ENCODE data around the gene GAREM2.

Gene GAREM2

DNA sequence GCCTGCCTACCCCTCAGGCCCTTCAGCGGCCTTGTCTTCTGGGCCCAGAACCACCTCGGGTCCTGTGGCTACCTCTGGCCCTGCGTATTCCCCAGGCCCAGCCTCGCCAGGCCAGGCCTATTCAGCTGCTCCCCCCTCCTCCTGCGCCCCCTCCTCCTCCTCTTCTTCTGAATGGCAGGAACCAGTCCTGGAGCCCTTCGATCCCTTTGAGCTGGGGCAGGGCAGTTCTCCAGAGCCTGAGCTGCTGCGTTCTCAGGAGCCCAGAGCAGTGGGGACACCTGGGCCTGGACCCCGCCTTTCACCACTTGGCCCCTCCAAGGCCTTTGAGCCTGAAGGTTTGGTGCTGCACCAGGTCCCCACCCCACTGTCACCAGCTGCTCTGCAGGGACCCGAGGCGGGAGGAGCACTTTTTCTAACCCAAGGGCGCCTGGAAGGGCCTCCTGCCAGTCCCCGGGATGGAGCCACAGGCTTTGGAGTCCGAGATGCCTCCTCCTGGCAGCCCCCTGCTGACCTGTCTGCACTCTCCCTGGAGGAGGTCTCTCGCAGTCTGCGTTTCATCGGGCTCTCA lies 14.7 kb downstream of the GAREM2 start:
- no peak for DNase-seq (ENCODE audit: low read depth)

DNA sequence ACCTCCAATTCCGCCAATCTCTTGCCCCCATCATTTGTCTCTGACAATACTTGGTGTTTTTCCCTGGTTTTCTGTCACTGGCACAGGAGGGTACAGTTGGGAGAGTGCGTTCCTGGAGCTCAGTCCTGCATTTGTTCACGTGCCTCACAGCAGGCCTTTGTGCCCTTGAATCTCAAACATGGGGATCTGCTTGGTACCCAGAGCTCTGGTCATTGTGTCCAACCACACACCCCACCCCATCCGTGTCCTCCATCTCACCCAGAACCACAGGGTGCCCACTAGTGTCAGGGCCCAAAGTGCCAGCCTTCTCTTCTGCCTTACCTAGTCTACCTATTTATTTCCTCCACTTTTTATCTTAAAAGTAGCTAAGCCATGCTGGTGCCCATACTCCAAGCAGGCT lies 16.2 kb downstream of the GAREM2 start:
- no peak for DNase-seq (ENCODE audit: low read depth)

DNA sequence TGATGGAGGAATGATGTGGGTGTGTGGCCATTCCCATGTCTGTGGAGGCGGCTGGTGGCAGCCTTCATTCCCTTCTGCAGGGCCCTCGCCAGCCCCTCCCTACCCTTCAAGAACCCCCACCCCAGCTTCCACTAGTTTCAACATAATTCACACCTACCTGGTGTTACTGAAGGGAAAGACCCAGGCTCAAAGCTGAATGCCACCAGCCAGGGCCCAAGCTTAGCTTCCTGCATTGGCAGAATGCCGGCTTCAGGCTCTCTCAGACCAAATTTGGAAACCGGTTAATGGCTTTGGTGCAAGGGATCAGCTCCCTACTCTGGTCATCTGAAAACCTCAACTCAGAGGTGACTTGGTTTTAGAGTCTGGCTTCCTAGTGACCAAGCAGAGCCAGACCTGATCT lies 16.9 kb downstream of the GAREM2 start:
- DNase-seq (ENCODE audit: low read depth) = no peak

DNA sequence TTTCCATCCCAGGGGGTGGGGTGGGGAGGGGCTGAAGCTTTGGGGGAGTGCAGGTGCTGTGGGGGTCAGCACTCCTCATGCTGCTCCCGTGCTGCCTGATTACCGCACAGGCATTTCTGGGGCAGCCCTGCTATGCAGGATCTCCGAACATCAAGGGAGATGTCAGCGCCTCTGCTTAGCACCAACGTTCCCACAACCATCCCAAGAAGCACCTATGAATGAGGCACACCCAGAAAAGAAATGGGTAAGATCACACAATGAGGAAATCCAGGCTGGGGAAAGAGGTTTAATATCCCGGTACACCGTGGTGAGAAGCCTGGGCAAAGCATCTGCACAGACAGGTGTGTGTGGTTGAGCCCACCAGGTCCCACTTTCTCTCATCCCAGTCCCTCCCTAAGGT lies 17.5 kb downstream of the GAREM2 start:
- no peak for DNase-seq (ENCODE audit: low read depth)

DNA sequence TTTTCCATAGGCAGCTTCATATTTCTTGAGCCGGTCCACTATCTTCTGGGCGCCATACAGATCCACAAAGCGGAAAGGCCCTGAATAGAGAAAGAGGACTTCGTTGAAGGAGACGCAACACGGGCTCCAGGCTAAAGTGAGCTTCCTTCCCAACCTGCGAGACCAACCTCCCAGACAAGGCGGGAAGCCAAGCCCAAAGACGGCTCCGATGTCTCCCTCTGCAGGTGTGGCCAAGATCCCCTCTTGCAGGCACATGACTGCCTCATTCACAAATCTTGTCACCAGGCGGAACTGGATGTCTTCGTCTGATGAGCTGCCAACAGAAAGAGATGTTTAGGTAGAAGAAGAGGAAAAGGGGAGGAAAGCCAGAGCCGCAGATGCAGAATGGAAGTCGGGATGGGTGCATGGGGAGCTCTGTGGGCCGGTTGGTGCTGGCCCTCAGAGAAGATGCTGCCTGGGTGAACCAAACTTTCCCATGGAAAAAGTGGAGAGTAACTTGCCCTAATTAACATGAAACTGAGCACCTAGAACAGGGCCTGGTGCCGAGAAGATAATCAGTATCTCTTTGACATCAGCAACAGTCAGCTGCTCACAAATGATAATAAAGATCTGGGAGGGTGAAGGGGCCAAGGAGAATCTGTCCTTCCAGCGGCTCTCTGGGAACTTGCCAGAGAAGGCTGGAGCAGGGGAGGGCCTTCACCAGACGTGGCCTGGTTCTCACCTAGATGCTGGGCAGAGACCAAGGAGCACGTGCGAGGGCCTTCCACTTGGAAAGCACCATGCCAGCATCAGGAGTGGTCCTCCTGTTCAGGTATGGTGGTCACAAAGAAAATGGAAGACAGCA lies 18.6 kb downstream of the GAREM2 start:
- no peak for DNase-seq (ENCODE audit: low read depth)

DNA sequence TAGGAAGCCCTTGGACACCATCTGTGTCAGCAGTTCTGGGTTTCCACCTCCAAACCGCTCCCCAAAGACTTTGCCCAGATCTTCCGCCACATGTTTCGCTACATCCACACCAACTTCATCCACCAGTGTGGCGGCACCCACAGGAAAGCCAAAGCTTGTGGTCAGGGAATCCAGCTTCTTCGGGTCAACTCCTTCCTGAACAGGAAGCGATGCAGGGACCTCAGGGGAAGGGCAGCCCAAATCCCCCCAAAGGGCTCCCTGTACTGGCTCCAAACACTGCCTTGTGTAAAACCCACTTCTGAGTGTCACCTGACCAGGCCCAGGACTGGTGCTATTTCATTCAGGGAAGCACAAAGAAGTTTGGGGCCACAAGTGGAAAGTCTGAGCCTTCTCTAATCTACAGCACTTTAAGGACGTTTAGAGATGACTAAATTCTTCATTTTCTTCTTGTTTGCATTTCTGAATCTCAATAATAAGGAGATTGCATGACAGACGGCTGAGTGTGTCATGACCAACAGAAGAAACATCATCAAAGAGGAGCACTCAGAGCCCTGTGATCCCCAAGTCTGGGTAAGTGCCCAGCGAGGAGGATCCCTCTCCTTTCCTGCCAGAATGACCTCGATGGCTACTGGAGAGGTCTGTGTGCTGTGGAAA lies 20.8 kb downstream of the GAREM2 start:
- DNase-seq (ENCODE audit: low read depth) = no peak

DNA sequence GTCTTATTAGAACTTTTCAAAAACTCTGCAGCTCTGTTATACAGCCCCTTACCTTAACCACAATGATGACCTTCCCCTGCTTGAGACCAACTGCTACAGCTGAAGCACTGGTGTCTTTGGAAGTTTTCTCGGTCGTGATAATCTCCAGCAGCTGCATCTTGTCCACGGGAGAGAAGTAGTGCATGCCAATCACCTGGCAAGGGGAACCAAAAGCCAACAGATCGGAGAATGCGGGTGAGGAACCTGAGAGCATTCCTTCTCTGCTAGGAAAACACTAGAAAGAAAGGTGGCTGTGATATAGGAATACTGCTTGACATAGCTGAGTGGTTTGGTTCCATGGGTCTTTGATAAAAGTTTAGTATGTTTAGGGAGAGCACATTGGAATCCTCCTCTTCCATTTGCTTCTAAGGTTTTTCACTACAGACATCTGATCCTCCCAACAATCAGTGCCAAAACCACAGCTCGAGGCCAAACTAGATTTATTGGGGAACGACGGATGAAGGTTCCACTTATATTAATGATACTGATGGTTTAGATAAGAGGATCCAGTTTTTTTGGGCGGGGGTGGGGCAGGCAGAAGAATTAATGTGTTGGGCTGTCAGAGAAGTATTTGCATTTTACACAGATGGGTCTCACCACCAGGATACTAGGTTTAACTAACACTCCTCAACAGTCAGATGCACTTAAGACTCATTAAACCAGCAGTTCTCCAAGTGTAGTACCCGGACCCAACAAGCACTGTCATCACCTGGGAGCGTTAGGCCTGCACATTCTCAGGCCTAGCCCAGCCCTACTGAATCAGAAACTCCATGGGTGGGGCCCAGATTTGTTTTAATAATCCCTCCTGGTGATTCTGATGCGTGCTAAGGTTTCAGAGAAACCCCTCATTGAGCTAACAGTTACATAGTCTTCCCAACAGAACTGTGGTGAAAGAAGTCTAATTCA lies 22.4 kb downstream of the GAREM2 start:
- no peak for DNase-seq (ENCODE audit: low read depth)

DNA sequence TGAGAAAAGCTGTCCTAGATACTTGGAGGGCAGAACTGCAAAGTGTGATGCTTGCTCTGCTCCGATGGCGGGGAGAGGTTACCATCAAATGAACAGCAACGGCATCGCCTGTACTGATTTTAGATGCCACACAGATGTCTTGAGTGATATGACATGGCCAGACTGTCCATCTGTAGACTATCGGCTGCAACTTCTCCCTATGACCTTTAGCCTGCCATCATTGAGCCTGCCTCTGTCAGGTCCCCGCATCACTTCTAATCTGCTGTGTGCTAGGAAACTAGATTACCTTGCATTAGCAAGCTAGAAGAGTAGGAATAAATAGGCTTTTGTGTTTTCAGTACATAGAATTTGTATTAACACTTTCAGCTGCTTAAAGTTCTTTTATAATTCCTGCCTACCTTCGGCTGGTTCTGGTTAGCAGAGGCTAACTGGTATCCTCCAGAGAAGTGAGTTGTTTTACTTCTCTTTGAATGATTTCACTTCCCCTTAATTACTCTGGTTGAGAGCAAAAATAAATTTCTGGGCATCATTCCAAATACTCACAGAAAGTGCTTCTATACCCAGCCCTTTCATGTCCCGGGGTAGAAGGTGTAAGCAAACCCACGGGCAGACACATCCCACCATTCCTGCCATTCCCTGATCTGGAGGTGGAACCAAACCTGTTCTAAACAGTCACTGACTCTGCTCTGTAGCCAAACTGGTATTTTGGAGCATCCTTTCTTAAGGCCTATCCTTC lies 24.0 kb downstream of the GAREM2 start:
- no peak for DNase-seq (ENCODE audit: low read depth)

DNA sequence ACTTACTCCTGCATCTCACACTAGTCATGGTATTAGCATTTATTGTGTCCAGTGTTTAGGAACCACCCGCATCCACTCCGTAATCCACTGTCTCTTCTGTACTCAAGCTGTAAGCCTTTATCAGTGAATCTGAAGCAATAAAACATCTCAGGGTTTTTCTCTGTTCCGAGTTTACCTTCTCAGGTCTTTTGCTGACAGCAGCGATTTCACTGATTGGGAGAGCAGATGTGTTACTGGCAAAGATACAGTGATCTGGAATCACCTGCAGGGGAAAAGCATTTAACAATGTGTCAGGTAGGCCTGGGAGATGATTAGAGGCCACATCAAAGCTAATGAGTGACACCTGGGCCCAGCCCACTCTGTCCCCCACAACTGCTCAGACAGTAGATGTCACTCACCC lies 24.6 kb downstream of the GAREM2 start:
- no peak for DNase-seq (ENCODE audit: low read depth)

DNA sequence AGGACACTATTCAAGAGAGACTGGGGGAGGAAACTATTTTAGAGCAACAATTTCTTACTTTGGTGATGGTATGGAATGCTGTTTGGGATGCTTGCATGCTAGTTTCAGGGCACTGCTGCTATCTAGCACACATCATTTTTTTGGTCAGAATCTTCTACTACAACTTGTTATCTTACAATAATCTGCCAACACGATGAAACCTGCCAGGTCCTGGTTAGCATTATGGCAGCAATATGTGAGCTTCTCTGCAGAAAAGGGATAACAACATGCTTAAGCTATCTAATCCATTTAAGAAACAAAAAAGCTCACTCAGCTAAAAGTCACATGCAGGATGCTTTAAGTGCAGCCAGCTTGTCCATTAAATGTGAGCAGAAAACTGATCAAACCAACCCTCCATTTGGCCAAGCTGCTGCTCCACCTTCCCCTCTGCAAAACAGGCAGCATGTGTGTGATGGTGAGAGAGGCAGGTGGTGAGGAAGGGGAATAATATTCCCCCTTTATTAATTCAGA lies 30.1 kb downstream of the GAREM2 start:
- DNase-seq (ENCODE audit: low read depth) = no peak

DNA sequence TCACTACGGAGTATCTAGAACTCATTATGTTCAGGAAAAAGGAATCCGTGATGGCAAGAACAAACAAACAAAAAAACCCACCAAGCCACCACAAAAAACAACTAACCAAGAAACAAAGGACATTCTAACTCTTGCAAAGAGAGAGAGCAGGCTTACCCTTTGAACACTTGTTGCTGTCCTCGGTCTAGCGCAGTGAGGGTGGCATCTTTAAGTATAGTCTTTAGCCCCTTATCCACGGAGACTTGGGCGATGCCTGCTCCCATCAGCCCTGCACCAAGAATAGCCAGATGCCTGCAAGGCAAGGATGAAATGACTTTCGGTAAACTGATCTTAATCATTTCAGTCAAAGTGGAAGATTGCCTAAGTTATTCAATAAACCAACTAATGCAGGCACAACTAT lies 31.0 kb downstream of the GAREM2 start:
- DNase-seq (ENCODE audit: low read depth) = no peak

DNA sequence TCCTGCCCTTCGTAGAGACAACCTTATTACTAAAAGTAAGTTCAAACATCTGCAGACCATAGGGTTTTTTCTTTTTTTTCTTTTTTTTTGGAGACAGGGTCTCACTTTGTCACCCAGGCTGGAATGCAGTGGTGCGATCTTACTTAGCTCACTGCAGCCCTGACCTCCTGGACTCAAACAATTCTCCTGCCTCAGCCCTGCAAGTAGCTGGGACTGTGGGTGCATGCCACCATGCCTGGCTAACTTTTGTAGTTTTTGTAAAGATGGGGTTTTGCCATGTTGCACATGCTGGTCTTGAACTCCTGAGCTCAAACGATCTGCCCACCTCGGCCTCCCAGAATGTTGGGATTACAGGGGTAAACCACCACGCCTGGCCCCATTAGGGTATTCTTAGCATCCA lies 39.1 kb downstream of the GAREM2 start:
- no peak for DNase-seq (ENCODE audit: low read depth)

DNA sequence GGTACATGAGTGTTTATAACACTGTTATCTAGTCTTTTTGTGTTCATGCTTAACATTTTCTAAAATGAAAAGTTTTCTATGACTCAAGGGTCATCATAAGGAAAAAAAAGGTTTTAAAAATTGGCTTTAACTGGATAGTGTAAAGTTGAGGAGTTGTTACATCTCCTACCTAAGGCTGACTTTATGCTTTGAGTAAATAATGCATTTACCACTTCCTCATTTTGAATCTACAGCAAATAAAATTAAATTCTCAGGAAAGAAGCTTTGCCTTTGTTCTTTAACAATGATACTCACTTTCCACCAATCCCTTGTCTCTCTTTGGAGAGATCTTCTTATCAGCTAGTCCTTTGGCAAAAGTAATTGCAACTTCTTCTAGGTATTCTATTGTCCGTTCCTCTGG lies 41.9 kb downstream of the GAREM2 start:
- no peak for DNase-seq (ENCODE audit: low read depth)

DNA sequence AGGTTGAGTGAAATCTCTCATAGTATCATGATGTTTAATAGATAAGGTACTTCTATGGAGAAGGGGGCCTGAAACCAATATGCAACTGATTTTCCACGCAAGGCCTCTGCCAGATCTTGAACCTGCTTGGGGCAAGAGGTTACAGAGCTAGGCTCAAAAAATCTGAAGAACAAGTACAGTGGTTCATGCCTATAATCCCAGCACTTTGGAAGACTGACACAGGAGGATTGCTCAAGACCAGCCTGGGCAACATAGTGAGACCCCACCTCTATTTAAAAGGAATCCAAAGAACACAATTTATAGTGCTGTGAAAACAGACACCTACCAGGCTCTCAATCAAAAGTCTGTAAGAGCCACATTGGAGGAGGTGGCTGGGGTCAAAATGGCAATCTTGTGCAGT lies 42.9 kb downstream of the GAREM2 start:
- DNase-seq (ENCODE audit: low read depth) = no peak

DNA sequence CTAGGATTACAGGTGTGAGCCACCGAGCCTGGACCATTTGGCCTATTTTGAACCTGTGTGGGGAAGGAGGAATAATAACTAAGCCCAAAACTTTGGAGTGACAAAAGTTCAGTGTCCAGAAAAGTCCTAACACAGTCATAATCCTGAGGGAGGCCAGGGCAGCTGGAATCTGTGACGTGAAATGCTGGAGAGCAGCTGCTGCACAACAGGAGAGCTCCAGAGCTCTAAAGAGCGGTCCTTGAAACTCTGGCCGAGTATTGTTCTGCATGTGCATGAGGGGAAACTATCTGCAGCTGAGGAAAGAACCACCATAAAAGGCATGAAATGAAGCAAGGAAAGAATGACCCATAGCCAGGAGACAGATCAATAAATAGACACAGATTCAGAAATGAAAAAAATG lies 43.7 kb downstream of the GAREM2 start:
- DNase-seq (ENCODE audit: low read depth) = no peak

DNA sequence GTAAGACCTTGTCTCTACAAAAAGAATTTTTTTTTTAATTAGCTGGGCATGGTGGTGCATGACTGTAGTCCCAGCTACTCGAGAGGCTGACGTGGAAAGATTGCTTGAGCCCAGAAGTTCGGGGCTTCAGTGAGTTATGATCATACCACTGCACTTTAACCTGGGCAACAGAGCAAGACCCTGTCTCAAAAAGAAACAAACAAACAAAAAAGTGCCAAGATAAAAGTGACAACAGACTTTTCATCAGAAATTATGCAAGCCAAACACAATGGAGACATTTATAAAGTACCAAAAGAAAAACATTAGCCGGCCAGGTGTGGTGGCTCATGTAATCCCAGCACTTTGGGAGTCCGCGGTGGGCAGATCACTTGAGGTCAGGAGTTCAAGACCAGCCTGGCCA lies 44.8 kb downstream of the GAREM2 start:
- DNase-seq (ENCODE audit: low read depth) = no peak

DNA sequence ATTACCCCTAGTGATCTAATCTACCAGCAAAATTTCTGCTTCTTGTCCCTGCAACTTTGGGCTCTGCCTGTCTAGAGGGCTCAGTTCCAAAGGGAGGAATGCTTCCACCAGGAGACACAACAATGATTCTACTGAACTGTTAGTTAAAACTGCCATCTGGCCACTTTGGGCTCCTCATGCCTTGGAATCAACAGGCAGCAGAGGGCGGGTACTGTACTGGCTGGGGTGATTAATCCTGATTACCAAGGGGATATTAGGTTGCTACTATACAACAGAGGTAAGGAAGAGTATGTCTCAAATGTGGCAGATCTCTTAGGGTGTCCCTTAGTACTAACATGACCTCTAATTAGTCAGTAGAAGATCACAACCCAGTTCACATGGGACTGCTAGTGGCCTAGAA lies 50.1 kb downstream of the GAREM2 start:
- DNase-seq (ENCODE audit: low read depth) = no peak

DNA sequence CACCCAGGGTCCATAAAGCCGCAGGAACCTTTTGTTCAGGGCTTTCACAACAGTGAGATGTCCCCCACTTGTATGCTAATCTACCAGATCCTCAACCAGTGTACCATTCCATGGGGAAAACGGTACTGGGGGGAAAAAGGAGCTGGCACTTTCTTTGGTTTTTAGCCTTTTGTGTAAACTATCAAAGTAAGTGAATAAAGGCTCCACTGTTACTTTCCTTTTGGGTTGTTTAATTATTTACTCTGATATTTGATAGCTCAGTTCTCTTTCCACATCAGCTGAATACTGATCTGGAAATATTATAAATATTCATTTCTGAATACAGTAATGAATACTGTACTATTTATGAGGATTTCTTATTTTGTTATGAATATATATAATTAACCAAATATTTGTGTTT lies 51.2 kb downstream of the GAREM2 start:
- DNase-seq (ENCODE audit: low read depth) = no peak

DNA sequence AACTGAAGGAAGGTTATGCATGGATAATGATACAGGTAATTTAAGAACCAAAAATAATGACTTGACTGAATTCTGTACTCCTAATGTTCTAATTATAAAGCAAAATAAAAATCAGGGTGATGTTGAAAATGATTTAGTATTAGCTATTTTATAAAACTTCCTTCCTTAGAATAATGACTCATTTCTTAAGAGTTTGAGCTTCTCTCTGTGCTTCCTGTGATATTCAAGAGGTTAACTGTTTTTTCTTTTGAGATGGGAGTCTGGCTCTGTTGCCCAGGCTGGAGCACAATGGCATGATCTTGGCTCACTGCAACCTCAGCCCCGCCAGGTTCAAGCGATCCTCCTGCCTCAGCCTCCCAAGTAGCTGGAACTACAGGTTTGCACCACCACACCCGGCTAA lies 56.7 kb downstream of the GAREM2 start:
- no peak for DNase-seq (ENCODE audit: low read depth)

DNA sequence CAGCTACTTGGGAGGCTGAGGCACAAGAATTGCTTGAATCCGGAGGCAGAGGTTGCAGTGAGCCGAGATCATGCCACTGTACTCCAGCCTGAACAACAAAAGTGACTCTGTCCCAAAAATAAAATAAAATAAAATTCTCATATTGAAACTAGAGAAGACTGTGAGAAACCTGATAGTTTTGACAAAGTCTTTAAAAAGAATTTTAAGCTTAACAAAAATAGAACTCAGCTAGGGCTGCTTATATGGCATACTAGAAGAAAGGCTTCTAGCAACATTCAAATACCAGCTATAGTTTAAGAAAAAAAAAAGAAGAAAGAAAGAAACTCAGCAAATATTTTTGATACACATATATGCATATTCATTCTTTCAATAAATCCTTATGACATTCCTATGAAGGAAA lies 57.9 kb downstream of the GAREM2 start:
- DNase-seq (ENCODE audit: low read depth) = no peak

DNA sequence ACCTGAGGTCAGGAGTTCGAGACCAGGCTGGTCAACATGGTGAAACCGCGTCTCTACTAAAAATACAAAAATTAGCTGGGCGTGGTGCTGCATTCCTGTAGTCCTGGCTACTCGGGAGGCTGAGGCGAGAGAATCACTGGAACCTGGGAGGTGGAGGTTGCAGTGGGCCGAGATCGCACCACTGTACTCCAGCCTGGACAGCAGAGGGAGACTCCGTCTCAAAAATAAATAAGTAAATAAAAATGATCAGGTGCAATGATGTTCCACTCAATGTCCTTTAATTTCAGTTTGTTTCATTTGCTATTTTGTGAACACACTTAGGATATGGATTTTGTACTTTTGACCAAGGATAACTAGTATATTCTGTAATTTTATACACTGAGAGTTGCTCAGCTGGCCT lies 62.2 kb downstream of the GAREM2 start:
- DNase-seq (ENCODE audit: low read depth) = no peak

DNA sequence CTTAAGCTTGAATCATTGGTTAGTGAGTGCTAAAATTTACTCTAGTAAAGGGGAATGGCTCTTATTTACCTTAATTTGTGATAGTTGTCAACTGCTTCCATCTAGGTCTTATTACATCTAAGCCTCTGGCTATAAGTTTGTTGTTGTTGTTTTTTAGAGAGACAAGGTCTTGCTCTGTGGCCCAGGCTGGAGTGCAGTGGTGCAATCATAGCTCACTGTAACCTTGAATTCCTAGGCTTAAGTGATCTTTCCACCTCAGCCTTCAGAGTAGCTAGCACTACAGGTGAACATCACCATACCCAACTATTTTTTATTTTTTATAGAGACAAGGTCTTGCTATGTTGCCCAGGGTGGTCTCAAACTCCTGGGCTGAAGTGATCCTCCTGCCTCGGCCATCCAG lies 65.0 kb downstream of the GAREM2 start:
- DNase-seq (ENCODE audit: low read depth) = no peak

All from stimulated activated CD8-positive, alpha-beta memory T cell treated with anti-CD3 and anti-CD28 coated beads, Interleukin-12 subunit alpha, Interleukin-12 subunit beta, amount 100 ng/mL, for 4 hours (primary cell).